Neural cell (in vitro differentiated cells): ENCODE results near the gene RHOH. TPM values are rescaled to one million over a fixed set of nuclear protein-coding genes. Genes with fewer than 3 reads are reported as not detected.

ENCODE experiments used
- H2AFZ ChIP-seq: fragments of 200-600, 300-800 bp; sonication (generic), shearing (Covaris generic); 2 replicates; pipeline ENCODE4 v1.6.0; 2014; ENCODE audit warnings: low read depth, mild to moderate bottlenecking, antibody characterized with exemption, low read length, moderate library complexity
- H3F3A ChIP-seq: fragments of 200-600 bp; shearing (Covaris generic); 2 replicates; pipeline ENCODE4 v1.6.1; 2016; ENCODE audit warnings: mild to moderate bottlenecking, moderate library complexity, mixed read lengths, antibody characterized with exemption, low read length; ENCODE audit not compliant: insufficient read depth, poor library complexity, severe bottlenecking
- H3K27ac ChIP-seq: fragments of 200-600, 300-800 bp; sonication (generic), shearing (Covaris generic); 2 replicates; pipeline ENCODE4 v1.5.1; 2014; ENCODE audit warnings: mild to moderate bottlenecking, low read length, moderate library complexity
- H3K27me3 ChIP-seq: fragments of 300-800, 200-600 bp; sonication (generic), shearing (Covaris generic); 2 replicates; pipeline ENCODE4 v1.6.0; 2014; ENCODE audit warnings: mild to moderate bottlenecking, low read depth, low read length, moderate library complexity; ENCODE audit not compliant: insufficient read depth
- H3K36me3 ChIP-seq: fragments of 300-800, 200-600 bp; sonication (generic), shearing (Covaris generic); 2 replicates; pipeline ENCODE4 v1.5.1; 2014; ENCODE audit warnings: mild to moderate bottlenecking, antibody characterized with exemption, low read length, moderate library complexity; ENCODE audit not compliant: insufficient read depth
- H3K4me2 ChIP-seq: fragments of 300-800, 200-600 bp; sonication (generic), shearing (Covaris generic); 2 replicates; pipeline ENCODE4 v1.6.0; 2014; ENCODE audit warnings: mild to moderate bottlenecking, low read length
- H3K4me3 ChIP-seq: fragments of 300-800, 200-600 bp; sonication (generic), shearing (Covaris generic); 2 replicates; pipeline ENCODE4 v1.5.1; 2014; ENCODE audit warnings: mild to moderate bottlenecking, low read length, moderate library complexity
- H3K79me2 ChIP-seq: fragments of 200-600 bp; shearing (Covaris generic); replicated peaks from 2 replicates; pipeline ENCODE4 v1.6.0; 2014; ENCODE audit warnings: mild to moderate bottlenecking, low read length, moderate library complexity; ENCODE audit not compliant: insufficient read depth
- H3K9ac ChIP-seq: fragments of 300-800, 200-600 bp; sonication (generic), shearing (Covaris generic); 2 replicates; pipeline ENCODE4 v1.6.1; 2016; ENCODE audit warnings: mild to moderate bottlenecking, low read length, mixed read lengths
- H3K9me2 ChIP-seq: fragments of 200-600 bp; shearing (Covaris generic); 2 replicates; pipeline ENCODE4 v1.6.1; 2016; ENCODE audit warnings: mild to moderate bottlenecking, low read length, mixed read lengths; ENCODE audit not compliant: insufficient read depth
- H3K9me3 ChIP-seq: fragments of 200-600, 300-800 bp; sonication (generic), shearing (Covaris generic); 2 replicates; pipeline ENCODE4 v1.6.1; 2016; ENCODE audit warnings: mild to moderate bottlenecking, mixed run types, low read length, moderate library complexity, mixed read lengths
- H4K20me1 ChIP-seq: fragments of 200-600 bp; shearing (Covaris generic); 2 replicates; pipeline ENCODE4 v1.6.1; 2016; ENCODE audit warnings: mild to moderate bottlenecking, mixed run types; ENCODE audit not compliant: insufficient read depth
- EP300 ChIP-seq: fragments of 450-650 bp; conservative IDR thresholded peaks from 2 replicates; pipeline ENCODE4 v1.6.1; 2014; ENCODE audit warnings: antibody characterized with exemption, mild to moderate bottlenecking, moderate library complexity; ENCODE audit not compliant: poor library complexity, severe bottlenecking
- EZH2 ChIP-seq: fragments of 200-600, 300-800 bp; shearing (Covaris generic), sonication (generic); IDR thresholded peaks from 2 replicates; pipeline ENCODE4 v1.6.1; 2014; ENCODE audit warnings: antibody characterized with exemption, low read length, borderline replicate concordance, mild to moderate bottlenecking; ENCODE audit not compliant: insufficient read depth, poor library complexity, severe bottlenecking
- MXI1 ChIP-seq: fragments of 450-650 bp; conservative IDR thresholded peaks from 2 replicates; pipeline ENCODE4 v1.6.1; 2014; ENCODE audit warnings: antibody characterized with exemption, mild to moderate bottlenecking; ENCODE audit not compliant: poor library complexity, severe bottlenecking
- POLR2AphosphoS5 ChIP-seq: IDR thresholded peaks from 2 replicates; pipeline ENCODE4 v1.6.1; 2012
- RAD21 ChIP-seq: fragments of 450-650 bp; conservative IDR thresholded peaks from 2 replicates; pipeline ENCODE4 v1.6.1; 2014; ENCODE audit warnings: antibody characterized with exemption, mild to moderate bottlenecking, moderate library complexity
- SMC3 ChIP-seq: fragments of 450-650 bp; conservative IDR thresholded peaks from 2 replicates; pipeline ENCODE4 v1.6.1; 2014; ENCODE audit warnings: antibody characterized with exemption, mild to moderate bottlenecking, moderate library complexity; ENCODE audit not compliant: poor library complexity
- TAF1 ChIP-seq: IDR thresholded peaks from 2 replicates; pipeline ENCODE4 v1.6.1; 2012; ENCODE audit warnings: low read depth
- polyA plus RNA-seq: library from polyadenylated mRNA; depleted of rRNA; stranded (reverse); fragments of >200 nt; gene quantifications from 2 replicates; pipeline ENCODE4 v1.2.3, GENCODE V29; 2014
- TF ChIP-seq, protein P1 (sequence below): fragments of 450-650 bp; IDR thresholded peaks from 2 replicates; pipeline ENCODE4 v1.5.1; 2014; ENCODE audit warnings: antibody characterized with exemption, mild to moderate bottlenecking, moderate library complexity; ENCODE audit not compliant: poor library complexity, severe bottlenecking
- TF ChIP-seq, protein P2 (sequence below): IDR thresholded peaks from 2 replicates; pipeline ENCODE4 v1.6.1; 2012; ENCODE audit warnings: borderline replicate concordance

The RHOH gene
- polyA plus RNA-seq, 1 donor from 2014 or later = not detected

DNA sequence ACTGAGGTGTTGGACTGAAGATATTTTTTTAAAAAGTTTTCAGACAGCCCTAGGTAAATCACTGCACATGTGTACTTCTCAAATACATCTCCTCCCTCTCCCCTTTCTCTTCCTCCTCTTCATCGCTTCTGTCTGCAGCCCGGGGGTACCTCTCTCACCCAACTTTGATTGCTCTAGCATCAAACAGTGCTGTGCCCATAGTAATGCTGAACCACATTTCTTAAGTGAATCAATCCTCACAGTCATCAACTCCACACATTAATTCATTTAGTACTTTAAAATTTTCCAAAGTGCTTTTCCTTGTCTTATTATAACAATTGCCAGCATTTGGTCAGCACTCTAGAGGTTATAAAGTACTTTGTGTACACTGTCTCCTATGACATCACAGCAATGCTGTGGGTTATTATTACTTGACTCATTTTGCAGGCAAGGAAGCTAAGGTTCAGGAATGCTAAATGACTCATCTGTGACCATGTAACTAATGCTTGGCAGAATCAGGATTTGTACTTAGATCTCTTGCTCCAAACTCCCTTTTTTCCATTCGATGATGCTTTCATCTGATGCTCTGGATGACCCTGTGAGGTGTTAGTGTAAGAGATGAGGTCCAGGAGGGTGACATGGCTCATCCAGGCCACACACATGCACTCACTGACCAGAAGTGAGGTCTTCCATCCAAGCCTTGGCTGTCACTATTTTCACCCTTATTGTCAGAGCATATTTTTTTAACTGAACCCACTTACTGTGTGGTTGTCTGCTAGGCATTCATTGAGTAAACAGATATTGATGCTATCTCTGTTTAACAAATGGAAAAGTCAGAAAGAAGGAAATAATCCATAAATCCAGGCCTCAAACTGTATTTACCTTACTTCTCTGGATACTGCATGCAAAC is 58.8 kb downstream of the RHOH start:
- Histone ChIP-seq H4K20me1 (no peaks in the 10 kb centered on the region), H2AFZ (no peak overlapping the region), H3K4me2 (no peak overlapping the region), H3K36me3 (no peaks in the 10 kb centered on the region), H3K4me3 (no peak overlapping the region), H3K9me2 (no peaks in the 10 kb centered on the region), H3K27ac (no peak overlapping the region), H3K27me3 (no peaks in the 10 kb centered on the region), H3F3A (no peaks in the 10 kb centered on the region), H3K9me3 (no peaks in the 10 kb centered on the region), H3K79me2 (no peaks in the 10 kb centered on the region), H3K9ac (no peak overlapping the region)
- no peak for TF ChIP-seq EP300
- TF ChIP-seq SMC3 = no peak
- TF ChIP-seq, protein P1, sequence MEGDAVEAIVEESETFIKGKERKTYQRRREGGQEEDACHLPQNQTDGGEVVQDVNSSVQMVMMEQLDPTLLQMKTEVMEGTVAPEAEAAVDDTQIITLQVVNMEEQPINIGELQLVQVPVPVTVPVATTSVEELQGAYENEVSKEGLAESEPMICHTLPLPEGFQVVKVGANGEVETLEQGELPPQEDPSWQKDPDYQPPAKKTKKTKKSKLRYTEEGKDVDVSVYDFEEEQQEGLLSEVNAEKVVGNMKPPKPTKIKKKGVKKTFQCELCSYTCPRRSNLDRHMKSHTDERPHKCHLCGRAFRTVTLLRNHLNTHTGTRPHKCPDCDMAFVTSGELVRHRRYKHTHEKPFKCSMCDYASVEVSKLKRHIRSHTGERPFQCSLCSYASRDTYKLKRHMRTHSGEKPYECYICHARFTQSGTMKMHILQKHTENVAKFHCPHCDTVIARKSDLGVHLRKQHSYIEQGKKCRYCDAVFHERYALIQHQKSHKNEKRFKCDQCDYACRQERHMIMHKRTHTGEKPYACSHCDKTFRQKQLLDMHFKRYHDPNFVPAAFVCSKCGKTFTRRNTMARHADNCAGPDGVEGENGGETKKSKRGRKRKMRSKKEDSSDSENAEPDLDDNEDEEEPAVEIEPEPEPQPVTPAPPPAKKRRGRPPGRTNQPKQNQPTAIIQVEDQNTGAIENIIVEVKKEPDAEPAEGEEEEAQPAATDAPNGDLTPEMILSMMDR = no peak

DNA sequence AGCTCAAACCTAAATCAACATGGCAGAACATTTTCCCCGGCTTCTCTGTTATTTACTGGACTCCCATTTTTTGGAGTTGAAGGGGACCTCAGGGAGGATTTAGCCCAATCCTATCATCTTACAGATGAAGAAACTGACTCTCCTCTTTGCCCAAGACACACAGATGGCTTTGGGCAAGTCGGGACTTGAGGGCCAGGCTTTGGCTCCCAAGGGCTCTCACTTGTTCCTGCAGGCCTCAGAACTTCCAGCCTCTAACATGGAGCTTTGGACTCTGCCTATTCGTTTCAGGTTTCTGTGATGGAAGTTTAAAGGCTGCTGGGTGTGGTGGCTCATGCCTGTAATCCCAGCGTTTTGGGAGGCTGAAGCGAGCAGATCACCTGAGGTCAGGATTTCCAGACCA is 59.5 kb downstream of the RHOH start:
- H3K9me2 ChIP-seq = no peaks in the 10 kb centered on the region
- H3F3A ChIP-seq = no peaks in the 10 kb centered on the region
- TF ChIP-seq RAD21 (no peak), TAF1 (no peak), EP300 (no peak), SMC3 (no peak), POLR2AphosphoS5 (no peak), MXI1 (no peak), EZH2 (no peak)
- TF ChIP-seq, protein P2, sequence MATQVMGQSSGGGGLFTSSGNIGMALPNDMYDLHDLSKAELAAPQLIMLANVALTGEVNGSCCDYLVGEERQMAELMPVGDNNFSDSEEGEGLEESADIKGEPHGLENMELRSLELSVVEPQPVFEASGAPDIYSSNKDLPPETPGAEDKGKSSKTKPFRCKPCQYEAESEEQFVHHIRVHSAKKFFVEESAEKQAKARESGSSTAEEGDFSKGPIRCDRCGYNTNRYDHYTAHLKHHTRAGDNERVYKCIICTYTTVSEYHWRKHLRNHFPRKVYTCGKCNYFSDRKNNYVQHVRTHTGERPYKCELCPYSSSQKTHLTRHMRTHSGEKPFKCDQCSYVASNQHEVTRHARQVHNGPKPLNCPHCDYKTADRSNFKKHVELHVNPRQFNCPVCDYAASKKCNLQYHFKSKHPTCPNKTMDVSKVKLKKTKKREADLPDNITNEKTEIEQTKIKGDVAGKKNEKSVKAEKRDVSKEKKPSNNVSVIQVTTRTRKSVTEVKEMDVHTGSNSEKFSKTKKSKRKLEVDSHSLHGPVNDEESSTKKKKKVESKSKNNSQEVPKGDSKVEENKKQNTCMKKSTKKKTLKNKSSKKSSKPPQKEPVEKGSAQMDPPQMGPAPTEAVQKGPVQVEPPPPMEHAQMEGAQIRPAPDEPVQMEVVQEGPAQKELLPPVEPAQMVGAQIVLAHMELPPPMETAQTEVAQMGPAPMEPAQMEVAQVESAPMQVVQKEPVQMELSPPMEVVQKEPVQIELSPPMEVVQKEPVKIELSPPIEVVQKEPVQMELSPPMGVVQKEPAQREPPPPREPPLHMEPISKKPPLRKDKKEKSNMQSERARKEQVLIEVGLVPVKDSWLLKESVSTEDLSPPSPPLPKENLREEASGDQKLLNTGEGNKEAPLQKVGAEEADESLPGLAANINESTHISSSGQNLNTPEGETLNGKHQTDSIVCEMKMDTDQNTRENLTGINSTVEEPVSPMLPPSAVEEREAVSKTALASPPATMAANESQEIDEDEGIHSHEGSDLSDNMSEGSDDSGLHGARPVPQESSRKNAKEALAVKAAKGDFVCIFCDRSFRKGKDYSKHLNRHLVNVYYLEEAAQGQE = no peak
- TF ChIP-seq, protein P1 = no peak
- no peak overlapping the region for H3K4me2 ChIP-seq
- no peaks in the 10 kb centered on the region for H3K27me3 ChIP-seq
- H3K27ac ChIP-seq = no peak overlapping the region
- no peak overlapping the region for H3K4me3 ChIP-seq
- H4K20me1 ChIP-seq = no peaks in the 10 kb centered on the region
- H3K79me2 ChIP-seq = no peaks in the 10 kb centered on the region
- H3K9me3 ChIP-seq = no peaks in the 10 kb centered on the region
- H2AFZ ChIP-seq = no peak overlapping the region
- no peaks in the 10 kb centered on the region for H3K36me3 ChIP-seq
- H3K9ac ChIP-seq = no peak overlapping the region
